Measurements from ENCODE around the gene GSK3A.

Gene GSK3A

GRCh38 chr19:42224940-42225717 is 17.3 kb downstream of the GSK3A start:
- no peak for DNase-seq (ENCODE audit: low spot score)

- DNase-seq (ENCODE audit: low spot score), result no peak
Measured at GRCh38 chr19:42220751-42221097, 21.7 kb downstream of the GSK3A start.

- peak; percentile 99 for DNase-seq (ENCODE audit: low spot score)
Measured at GRCh38 chr19:42219812-42220750, 22.3 kb downstream of the GSK3A start, which contains the start of gene ZNF526. Gene ZNF526, plus strand, starts transcription at chr19:42220312. Its CDS starts 4,092 bp downstream, at chr19:42224404.

GRCh38 chr19:42217520-42218437 is 24.6 kb downstream of the GSK3A start, which contains the start of gene DEDD2:
Gene DEDD2, minus strand, starts transcription at chr19:42217677. Its CDS starts 670 bp downstream, at chr19:42217007.
- peak; percentile 99 for DNase-seq (ENCODE audit: low spot score)

GRCh38 chr19:42216653-42217519 is 25.5 kb downstream of the GSK3A start:
- no peak for DNase-seq (ENCODE audit: low spot score)

- DNase-seq (ENCODE audit: low spot score), result no peak
Measured at GRCh38 chr19:42214810-42215485, 27.5 kb downstream of the GSK3A start.

- no peak for DNase-seq (ENCODE audit: low spot score)
Measured at GRCh38 chr19:42212886-42213285, 29.5 kb downstream of the GSK3A start.

- no peak for DNase-seq (ENCODE audit: low spot score)
Measured at GRCh38 chr19:42208612-42209011, 33.8 kb downstream of the GSK3A start.

GRCh38 chr19:42207767-42208271 is 34.6 kb downstream of the GSK3A start:
- DNase-seq (ENCODE audit: low spot score), result no peak

- no peak for DNase-seq (ENCODE audit: low spot score)
Measured at GRCh38 chr19:42206871-42207755, 35.3 kb downstream of the GSK3A start.

GRCh38 chr19:42204664-42205063 is 37.7 kb downstream of the GSK3A start:
- no peak for DNase-seq (ENCODE audit: low spot score)

GRCh38 chr19:42203700-42204099 is 38.7 kb downstream of the GSK3A start:
- DNase-seq (ENCODE audit: low spot score), result no peak

- DNase-seq (ENCODE audit: low spot score), result no peak
Measured at GRCh38 chr19:42202290-42202880, 40.0 kb downstream of the GSK3A start.

- no peak for DNase-seq (ENCODE audit: low spot score)
Measured at GRCh38 chr19:42201489-42202289, 40.7 kb downstream of the GSK3A start.

GRCh38 chr19:42200116-42200715 is 42.2 kb downstream of the GSK3A start:
- DNase-seq (ENCODE audit: low spot score), result no peak

- DNase-seq (ENCODE audit: low spot score), result no peak
Measured at GRCh38 chr19:42199440-42200115, 42.8 kb downstream of the GSK3A start.
